Suprapubic skin (tissue), 4 donors: ENCODE measurements around the gene ELOVL3.

Experiments used
- CTCF ChIP-seq, 2 donors: fragments of 200-600 bp in 1 of 2; fragments of 450-650 bp in 1 of 2; sonication (generic) in 1 of 2; IDR thresholded peaks; one replicate each; pipeline ENCODE4 v1.5.1; 2016 to 2019; ENCODE audit warnings: antibody characterized with exemption in 2 of 2, mild to moderate bottlenecking in 1 of 2, moderate library complexity in 1 of 2
- EP300 ChIP-seq: sonication (generic); formaldehyde crosslinking; IDR thresholded peaks from one replicate; pipeline ENCODE4 v1.6.1; 2017; ENCODE audit warnings: antibody characterized with exemption
- POLR2A ChIP-seq, 2 donors: fragments of 450-650 bp; IDR thresholded peaks; one replicate each; pipeline ENCODE4 v1.6.1; 2017; ENCODE audit warnings: antibody characterized with exemption in 2 of 2, mild to moderate bottlenecking in 2 of 2, moderate library complexity in 2 of 2
- POLR2AphosphoS5 ChIP-seq, 3 donors: sonication (generic); formaldehyde crosslinking; IDR thresholded peaks; one replicate each; pipeline ENCODE4 v1.6.1; 2017; ENCODE audit warnings: antibody characterized with exemption in 3 of 3

GRCh38 chr10:102236006-102236405 is 9.9 kb downstream of the ELOVL3 start:
- TF ChIP-seq POLR2AphosphoS5 (IDR thresholded peaks at IDR 0.05) (no peak), CTCF (IDR thresholded peaks at IDR 0.05) (no peak), POLR2A (IDR thresholded peaks at IDR 0.05) (no peak), EP300 (no peak)
